Ammon's horn (tissue), 1 donor: ENCODE data around the gene TIGD1.

Source experiments
- DNase-seq: peaks from one replicate; pipeline ENCODE4 v3.0.0-alpha.2; 2016; ENCODE audit warnings: low spot score

The TIGD1 gene

DNA sequence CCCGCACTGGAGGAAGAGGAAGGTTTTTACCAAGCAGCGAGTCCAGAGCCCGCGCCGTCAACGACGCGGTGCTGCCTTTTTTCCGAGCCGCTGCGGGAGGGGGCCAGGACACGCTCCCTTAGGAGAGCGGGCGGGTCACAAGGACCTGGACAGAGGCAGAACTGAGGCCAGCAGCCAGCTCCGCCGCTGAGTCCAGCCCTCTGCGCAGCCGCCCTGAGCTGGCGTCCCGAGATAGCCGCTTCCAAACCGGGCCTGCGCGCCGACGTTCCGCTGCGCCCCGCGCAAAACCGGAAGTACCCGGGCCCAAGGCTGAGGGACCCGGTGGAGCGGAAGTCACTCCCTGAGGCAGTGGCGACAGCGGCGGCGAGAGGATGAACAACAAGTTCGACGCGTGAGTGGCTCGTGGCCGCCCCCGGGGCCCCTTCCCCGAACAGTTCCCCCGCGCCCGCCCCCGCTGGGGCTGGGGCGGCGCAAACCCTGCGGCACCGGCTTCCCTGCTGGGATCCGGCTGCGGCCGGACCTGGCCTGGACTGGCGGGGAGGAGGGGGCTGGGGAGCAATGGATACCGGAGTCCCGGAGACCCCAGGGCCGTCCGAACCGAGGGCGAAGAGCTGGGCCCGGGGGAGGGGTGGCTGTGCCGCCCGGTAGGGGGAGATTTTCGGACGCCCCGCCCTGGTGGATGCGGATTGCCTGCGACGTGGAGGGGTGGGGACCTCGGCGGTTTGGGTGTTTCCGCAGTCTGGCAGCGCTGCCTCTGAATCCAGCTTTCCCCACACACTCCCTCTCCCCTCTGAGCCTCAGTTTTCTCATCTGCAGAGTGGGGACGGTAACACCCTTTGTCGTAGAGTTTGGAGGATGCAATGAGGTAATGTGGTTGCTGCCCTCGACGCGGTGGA lies at the start of gene TIGD1, which contains the start of gene EIF4E2:
TIGD1 (minus strand) TSS at position 204 of the 896 bp plus-strand sequence. CDS start 675 bp downstream, outside the sequence.
EIF4E2 (plus strand) TSS at position 336 of the 896 bp plus-strand sequence; CDS start at position 372, 36 bp downstream.
- peak; percentile 95 for DNase-seq

DNA sequence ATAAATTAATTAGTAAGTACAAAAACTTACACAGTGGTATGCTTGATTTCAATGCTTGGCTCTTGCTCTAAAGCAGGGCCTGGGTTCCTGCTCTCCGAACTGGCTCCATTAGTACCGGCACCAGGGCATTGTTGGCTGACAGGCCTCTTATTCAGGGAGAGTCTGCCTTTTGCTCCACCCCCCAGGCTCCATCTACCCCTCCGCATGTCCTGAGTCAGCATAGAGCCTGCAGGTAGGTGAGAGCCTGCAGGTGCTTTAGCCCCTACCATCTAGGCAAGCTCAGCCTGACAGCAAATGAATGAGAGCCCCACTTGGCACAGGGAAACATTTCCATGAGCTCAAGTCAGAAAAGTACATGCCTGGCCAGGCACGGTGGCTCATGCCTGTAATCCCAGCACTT lies 47.9 kb upstream of the TIGD1 start:
- no peak for DNase-seq

DNA sequence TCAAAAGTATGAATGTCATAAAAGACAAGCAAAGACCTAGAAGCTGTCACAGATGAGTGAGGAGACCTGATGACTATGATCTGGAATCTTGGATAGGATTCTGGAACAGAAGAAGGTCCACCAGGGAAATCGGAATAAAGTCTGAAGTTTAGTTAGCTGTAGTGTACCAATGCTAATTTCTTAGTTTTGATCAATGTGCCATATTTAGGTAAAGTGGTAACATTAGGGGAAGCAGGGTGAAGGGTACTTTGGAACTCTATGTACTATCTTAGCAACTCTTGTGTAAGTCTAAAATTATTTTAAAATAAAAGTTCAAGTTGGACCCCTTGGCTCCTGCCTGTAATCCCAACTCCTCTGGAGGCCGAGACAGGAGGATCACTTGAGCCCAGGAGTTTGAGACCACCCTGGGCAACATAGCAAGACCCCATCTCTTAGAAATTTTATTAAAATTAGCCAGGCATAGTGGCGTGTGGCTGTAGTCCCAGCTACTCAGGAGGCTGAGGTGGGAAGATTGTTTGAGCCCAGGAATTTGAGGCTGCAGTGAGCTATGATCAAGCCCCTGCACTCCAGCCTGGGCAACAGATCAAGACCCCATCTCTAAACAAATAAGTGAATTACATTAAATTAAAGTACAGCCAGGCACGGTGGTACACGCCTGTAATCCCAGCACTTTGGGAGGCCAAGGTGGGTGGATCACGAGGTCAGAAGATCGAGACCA lies 47.2 kb upstream of the TIGD1 start:
- no peak for DNase-seq

DNA sequence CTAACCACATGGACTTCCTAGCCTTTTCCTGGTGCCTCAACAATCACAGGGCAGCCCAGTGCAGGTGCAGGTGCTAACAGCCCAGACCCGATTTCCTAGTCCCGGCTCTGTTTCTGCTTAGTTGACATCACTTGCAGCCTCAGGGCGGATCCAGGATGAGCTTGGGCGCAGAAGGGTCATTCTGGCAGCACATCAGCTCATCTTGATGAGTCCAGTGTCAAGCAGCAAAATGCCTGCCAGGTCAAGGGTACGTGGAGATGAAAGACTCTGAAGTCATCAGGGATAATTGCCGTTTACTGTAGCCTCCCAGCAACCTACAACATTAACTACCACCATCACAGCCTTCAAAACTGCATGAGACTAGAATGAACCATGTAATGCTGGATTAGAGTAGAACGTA lies 43.6 kb upstream of the TIGD1 start:
- no peak for DNase-seq

DNA sequence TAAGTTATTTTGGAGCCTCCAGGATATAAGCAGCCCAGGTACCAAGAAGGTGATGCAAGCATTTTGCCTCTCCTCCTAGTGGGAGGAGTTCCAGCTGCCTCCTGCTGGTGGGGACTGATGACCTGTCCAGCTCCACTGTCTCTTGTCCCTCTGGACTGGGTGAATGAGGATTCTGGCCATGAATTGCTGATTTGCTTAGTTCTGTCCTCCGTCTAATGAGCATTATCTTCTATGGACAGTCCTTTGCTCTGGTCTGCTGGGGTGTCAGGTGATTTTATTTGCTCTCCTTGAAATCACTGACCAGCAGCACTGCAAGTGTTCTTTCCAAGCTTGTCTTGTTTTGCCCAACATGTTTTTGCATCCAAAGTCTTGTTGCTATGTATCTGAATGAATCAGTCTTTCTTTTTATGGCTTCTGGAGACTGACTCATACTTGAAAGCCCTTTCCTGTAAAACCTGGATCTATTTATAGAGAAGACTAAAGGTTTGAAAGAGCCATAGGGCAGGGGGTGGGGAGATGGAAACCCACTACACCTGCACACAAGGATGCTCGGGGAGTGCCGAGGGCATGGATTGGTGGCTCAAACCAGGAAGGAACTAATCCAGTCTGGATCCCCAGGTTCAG lies 42.5 kb upstream of the TIGD1 start:
- DNase-seq = no peak

DNA sequence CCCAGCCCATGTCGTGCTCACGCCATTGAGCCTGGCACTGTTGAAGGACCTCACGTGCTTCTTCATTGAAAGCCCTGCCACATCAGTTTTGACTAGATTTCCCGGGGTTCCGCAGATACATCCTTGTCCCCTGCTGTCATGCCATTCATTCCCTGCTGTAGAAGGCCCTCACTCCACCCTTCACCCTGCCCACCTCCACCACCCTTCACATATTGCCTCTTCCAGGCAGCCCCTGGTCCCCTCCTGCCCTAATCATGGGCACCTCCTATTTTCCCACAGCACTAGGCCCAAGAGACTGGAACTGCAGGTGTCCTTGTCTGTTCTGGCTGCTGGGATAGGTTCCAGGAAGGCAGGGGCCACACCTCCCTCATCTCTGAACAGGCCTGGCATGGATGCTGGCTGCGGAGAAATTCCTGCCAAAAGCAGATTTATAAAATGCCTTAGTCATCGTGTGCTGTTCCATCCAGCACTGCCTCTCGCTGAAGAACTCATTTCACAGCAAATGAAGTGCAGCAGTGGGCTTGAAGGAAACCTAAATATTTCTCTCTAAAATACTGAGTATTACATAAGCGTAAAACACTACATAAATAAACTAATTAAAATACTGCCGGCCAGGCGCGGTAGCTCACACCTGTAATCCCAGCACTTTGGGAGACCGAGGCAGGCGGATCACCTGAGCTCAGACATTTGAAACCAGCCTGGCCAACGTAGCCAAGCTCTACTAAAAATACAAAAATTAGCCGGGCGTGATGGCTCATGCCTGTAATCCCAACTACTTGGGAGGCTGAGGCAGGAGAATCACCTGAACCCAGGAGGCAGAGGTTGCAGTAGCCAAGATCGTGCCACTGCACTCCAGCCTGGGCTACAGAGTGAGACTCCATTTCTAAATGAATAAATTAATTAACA lies 38.6 kb upstream of the TIGD1 start:
- peak; percentile 79 for DNase-seq

DNA sequence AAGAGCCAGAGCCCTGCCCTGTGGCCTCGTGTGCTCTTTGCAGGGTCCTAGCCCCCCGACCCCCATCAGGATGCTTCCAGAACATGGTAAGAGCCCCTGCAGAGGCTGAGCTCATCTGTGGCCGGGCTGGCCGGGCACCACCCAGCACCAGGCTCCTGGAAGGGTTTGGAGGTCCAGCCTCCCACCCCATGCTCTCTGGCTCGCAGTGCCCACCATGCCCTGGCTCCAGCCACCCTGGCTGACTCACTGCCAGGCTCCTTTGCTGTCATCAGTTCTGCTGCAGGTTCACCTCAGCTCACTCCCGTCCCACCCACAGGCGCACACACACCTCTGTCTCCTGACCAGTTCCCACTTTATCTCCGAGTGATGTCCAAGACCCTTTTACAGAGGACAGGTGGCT lies 37.7 kb upstream of the TIGD1 start:
- DNase-seq = no peak

DNA sequence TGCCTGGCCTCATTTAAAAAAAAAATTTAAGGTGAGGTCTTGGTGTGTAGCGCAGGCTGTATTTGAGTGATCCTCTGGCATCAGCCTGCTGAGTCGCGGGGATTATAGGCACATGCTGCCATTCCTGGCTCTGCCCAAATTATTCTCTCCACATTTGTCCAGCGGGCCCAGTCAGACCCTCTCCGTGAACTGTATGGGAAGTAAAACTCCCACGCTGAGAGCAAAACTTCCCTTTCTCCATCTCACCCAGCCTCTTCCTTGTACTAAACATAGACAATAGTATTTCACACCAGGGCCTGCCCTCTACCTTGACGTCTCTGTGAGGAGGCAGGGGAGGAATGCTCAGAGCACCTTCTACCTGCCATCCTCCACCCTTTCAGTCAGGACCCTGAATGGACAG lies 37.2 kb upstream of the TIGD1 start:
- no peak for DNase-seq

DNA sequence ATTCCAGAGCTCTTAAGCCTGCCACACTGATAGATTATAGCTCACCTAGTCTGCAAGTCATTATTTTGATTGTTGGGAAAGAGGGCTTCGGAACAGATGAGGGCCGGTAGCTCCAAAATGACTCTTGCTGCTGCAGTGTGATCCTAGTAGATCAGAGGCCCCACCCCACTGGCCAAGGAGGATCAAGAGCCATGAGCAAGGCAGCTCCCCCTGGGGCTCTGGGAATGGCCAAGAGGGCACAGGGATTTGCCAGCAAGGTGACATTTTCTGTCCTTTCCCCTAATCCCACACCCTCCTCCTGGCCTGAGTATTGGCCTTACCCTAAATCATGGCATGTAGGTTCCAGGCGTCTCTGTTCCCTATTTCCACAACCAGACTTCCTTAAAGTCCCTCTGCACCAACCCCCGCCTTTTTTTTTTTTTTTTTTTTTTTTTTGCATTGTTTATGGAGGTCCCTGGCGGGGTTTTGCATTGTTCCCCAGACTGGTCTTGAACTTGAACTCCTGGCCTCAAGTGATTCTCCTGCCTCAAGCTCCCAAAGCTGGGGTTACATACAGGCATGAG lies 36.7 kb upstream of the TIGD1 start:
- DNase-seq = no peak

DNA sequence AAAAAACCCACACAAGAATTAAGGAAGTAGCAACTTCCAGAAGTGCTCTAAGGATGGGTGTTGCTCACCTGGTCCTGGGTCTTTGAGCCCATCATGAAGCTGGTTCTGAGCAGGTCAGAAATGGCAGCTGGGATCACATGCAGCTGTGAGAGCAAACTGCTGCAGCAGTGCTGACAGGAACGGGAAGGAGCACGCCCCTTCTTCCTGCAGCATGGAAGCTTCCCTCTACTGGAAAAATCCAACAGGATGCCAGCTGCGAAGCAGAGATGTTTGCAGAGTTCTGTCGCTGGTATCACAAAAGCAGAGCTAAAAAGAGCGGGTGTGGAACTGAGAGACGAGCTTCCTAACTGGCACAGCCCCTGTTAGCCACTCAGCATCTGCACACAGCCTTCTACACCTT lies 33.9 kb upstream of the TIGD1 start:
- DNase-seq = no peak

DNA sequence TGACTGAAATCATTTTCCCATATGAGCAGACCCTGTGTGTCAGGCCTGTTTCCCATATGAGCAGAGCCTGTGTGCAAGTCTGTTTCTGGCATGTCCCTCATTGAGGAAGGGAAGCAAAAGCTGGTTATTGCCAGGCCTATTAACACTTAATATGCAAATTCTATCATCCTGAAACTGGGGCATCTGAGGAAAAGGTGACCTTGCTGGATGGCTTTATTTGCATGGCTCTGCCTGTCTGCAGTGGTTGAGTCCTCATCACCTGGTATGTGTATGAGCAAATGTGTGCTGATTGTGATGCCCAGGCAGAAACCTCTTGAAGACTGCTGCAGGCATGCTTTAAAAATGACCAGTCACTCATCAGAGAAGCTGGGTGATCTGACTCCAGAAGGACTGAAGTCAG lies 31.4 kb upstream of the TIGD1 start:
- no peak for DNase-seq

DNA sequence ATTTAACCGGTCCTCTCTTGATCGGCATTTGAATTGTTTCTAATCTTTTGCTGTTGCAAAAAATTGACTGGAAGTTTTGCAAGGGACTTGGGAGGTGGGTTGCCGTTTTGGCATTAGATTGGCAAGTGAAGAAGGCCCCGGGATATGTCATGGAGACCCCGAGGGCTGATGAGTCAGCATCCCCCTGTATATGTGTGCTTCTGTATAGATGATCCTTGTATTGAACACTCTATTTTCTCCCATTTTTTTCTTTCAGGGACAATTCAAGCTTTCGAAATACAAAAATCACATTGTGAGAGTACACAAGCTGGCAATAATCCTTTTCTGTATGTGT lies 30.3 kb upstream of the TIGD1 start:
- no peak for DNase-seq

DNA sequence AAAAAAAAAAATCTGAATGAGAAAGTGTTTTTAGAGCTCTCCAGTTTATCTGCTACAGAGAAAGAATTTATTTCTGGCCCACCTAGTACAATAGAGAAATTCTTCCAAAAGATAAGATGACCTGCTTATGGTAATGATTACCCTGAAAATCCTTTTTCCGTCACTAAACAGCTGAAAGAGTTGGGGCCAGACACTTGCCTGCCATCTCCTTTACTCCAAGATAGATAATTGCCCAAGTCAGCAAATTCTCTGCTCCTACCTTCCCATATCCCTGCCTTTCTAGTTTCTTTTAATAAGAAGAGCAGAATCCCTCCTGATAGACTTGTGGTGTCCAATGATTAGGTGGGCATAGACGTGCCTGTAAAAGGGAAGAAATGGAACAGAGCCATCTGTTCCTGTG lies 28.3 kb upstream of the TIGD1 start:
- DNase-seq = no peak

DNA sequence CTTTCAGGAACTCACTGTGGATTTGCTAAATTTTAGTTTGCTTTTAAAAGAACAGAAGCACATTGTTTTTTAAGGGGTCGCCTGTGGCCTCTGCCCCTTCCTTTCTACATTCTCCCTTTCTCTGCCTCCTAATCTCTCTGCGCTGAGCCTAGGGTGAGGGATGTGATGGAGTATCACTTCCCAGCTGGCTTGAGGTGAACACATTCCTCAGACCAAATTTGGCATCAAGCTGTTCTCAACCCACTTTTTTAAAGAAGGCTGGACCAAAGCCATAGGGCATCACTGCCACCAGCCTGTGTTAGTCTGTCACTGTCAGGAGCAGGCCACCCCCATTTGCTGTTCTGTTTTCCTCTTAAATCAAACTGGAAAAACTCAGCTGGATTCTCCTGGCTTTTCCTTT lies 27.5 kb upstream of the TIGD1 start:
- DNase-seq = no peak

DNA sequence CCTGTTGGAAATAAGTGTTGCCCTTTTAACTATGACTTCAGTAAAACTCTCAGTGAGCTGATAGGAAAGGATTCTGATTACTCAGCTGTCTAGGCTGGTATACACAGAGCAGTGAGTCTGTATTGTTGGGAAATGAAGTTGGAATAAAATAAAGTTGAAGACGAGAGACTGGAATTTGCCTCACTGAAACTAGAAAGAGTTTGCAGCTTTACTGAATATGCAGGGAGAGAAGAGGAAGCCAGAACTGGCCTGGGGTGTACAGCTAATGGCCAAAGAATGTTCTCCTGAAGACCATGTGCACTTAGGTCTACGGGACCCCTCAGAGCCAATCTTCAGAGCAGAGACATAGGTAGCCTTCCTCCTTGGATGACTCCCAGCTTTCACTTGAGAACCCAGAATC lies 26.6 kb upstream of the TIGD1 start:
- no peak for DNase-seq

DNA sequence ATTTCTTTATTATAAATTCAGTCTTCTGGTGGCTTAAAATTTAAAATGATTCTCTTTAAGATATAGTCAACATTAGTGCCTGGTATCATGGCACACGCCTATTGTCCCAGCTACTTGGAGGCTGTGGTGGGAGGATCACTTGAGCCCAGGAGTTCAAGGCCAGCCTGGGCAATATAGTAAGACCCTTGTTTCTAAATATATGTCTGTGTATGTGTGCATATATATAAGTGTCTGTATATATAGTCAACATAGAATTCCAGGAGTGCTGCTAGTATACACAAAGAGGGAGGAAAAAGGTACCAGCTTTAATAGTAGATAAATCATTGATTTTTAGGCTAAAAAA lies 25.0 kb upstream of the TIGD1 start:
- no peak for DNase-seq

DNA sequence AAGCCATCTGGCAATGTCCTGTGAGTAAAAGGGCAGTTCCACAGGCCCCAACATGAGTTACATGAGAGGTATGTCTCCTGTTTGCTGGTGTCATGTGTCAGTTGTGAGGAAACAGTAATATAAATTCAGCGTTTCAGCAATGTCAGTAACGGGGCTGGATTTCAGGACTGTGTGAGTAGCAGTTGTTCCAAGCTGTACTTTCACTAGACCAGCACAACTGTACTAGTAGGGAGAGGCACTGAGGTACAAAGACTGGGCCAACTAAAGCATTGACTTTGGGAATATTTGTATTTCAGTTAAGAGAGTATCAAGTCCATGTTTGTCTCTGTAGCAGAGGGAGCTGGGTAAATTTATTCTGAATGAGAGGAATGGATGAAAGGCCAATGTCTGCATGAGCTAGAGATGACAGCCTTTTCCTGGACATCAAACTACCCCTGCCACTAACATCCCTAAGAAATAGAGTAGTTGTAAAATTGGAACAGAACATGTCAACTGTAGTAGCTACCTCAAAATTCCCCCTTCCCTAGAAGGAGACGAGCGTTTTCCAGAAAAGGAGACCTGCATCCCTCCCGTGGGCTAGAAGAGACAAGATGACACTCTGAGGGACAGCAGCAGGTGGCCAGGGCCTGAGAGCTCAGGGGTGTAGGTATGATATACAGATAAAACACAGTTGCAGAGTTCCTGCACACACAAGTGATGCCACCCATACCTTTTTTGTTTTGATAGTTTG lies 24.5 kb upstream of the TIGD1 start:
- no peak for DNase-seq

DNA sequence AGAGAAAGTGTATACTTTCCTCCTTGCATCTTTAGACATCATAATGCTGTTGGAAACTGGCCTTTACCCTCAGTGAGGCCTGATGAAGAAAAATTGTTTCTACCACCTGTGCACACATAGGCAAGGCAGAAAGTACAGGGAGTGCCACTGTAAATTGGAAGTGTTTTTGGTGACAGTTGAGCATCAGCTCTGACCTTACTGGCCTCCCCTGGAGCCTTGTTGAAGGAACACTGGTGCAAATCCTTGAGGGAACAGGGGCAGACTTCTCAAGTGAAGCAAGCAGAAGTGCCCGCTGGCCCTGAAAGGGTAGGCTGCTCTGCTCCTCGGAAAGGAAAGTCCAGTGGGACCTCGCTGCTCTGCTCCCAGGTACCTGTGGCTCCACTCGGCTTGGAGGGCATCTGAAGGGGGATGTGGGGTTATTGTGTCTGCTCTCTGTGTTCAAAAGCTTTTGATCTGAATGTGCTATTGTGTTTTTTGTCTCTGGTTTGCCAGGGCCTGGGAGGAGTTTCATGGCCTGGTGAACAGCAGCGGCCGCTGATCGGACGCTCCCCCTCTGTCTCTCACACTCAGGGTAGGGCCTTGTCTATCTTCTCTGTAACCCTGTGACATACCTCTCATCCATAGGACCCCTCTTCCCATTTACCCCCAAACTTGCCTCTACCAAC lies 23.5 kb upstream of the TIGD1 start:
- no peak for DNase-seq

DNA sequence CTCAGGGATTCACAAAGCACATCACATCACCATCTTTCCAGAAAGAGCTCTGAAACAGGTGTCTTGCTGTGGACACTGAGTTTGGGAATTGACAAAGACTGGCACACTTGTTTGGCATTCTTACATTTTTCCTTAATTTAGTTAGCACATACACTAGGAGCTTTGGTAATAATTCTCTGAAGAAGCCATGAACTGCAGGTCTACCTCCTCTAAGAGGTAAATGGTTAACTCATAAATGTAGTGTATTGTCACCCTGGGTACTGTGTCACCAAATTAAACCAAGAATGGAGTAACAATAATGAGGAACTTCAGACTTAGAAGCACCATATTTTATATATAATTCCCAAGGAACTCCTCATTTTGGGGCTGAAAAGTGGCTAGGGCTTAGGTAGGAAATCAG lies 22.7 kb upstream of the TIGD1 start:
- no peak for DNase-seq

DNA sequence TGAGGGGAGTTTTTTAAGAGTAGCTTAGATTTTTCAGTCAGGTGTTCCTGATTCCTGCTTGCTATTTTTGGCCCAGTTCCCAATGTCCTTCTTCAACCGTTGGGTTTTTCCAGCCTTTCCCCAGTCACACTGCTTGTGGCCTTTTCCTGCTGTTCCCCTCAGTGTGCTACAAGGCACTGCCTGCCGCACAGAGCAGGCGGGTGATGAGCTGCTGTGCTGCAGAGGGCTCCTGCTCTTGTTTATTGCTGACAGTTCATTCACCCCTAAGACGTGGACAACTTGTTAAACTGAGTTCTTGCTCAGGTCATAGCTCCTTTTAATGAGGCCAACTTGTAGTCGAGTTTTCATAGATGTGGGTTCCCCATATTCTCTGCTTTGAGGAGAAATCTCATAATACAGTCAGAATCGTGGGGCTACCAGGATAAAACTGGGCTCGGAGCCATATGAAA lies 20.7 kb upstream of the TIGD1 start:
- no peak for DNase-seq
